WTC11 (cell line): Measurements from ENCODE around the gene CBFB. TPM values are rescaled to one million over a fixed set of nuclear protein-coding genes. Genes with fewer than 3 reads are reported as not detected.

Experiments used
- ATAC-seq: fragments of 200-7000 bp; cut with Tn5 transposase; 2 replicates; pipeline ENCODE4 v1.10.0; 2021; ENCODE audit warnings: mild to moderate bottlenecking, moderate library complexity
- CTCF ChIA-PET: fragments of 300-600 bp; sonication (Branson Sonifier 250); formaldehyde crosslinking; loops from one replicate; lab custom pipeline; 2021; ENCODE audit warnings: antibody characterized with exemption; lab: Charles Lee
- POLR2A ChIA-PET: fragments of 350-600 bp; sonication (Branson Sonifier 250); formaldehyde crosslinking; loops from one replicate; lab custom pipeline; 2021; ENCODE audit warnings: antibody characterized with exemption; lab: Charles Lee
- DNase-seq: peaks from one replicate; pipeline ENCODE4 v3.0.0; 2021; ENCODE audit warnings: low spot score
- H3K27ac Mint-ChIP-seq: 2 replicates; pipeline ENCODE4 v1.8.0; 2021; ENCODE audit warnings: mixed read lengths
- H3K27me3 Mint-ChIP-seq: 2 replicates; pipeline ENCODE4 v1.8.0; 2021; ENCODE audit warnings: low read depth, mild to moderate bottlenecking, moderate library complexity, mixed read lengths
- H3K36me3 Mint-ChIP-seq: 2 replicates; pipeline ENCODE4 v1.8.0; 2021; ENCODE audit warnings: mixed read lengths
- H3K4me1 Mint-ChIP-seq: 2 replicates; pipeline ENCODE4 v1.8.0; 2022; ENCODE audit warnings: mixed read lengths
- H3K4me3 Mint-ChIP-seq: 2 replicates; pipeline ENCODE4 v1.8.0; 2021; ENCODE audit warnings: mild to moderate bottlenecking, moderate library complexity, mixed read lengths
- H3K9me3 Mint-ChIP-seq: 2 replicates; pipeline ENCODE4 v1.8.0; 2021; ENCODE audit warnings: mixed read lengths
- CREB1 ChIP-seq: sonication (generic); formaldehyde crosslinking; IDR thresholded peaks from 2 replicates; pipeline ENCODE4 v1.8.0; 2023; ENCODE audit warnings: mild to moderate bottlenecking, missing genetic modification reagents
- CREM ChIP-seq: sonication (generic); formaldehyde crosslinking; IDR thresholded peaks from 2 replicates; pipeline ENCODE4 v1.8.1; 2022; ENCODE audit warnings: mild to moderate bottlenecking, missing genetic modification reagents, moderate library complexity
- ESRRA ChIP-seq: sonication (generic); formaldehyde crosslinking; IDR thresholded peaks from 2 replicates; pipeline ENCODE4 v1.8.1; 2022; ENCODE audit warnings: mild to moderate bottlenecking, missing genetic modification reagents, borderline replicate concordance
- FOXJ3 ChIP-seq: sonication (generic); formaldehyde crosslinking; IDR thresholded peaks from 2 replicates; pipeline ENCODE4 v1.9.0; 2021; ENCODE audit warnings: missing genetic modification reagents, mild to moderate bottlenecking, borderline replicate concordance
- GTF2I ChIP-seq: fragments of 250-450 bp; sonication (Bioruptor Pico); conservative IDR thresholded peaks from 2 replicates; pipeline ENCODE4 v1.4.0; 2021; ENCODE audit warnings: mild to moderate bottlenecking
- IRF2 ChIP-seq: sonication (generic); formaldehyde crosslinking; IDR thresholded peaks from 2 replicates; pipeline ENCODE4 v1.8.0; 2022; ENCODE audit warnings: low read depth, missing genetic modification reagents, borderline replicate concordance
- MLX ChIP-seq: sonication (generic); formaldehyde crosslinking; IDR thresholded peaks from 2 replicates; pipeline ENCODE4 v1.8.1; 2023; ENCODE audit warnings: mild to moderate bottlenecking, missing genetic modification reagents, moderate library complexity
- MYBL2 ChIP-seq: sonication (generic); formaldehyde crosslinking; IDR thresholded peaks from 2 replicates; pipeline ENCODE4 v1.8.1; 2023; ENCODE audit warnings: mild to moderate bottlenecking, moderate library complexity, missing genetic modification reagents
- NR1H2 ChIP-seq: sonication (generic); formaldehyde crosslinking; IDR thresholded peaks from 2 replicates; pipeline ENCODE4 v1.9.0; 2021; ENCODE audit warnings: mild to moderate bottlenecking, moderate library complexity, missing genetic modification reagents
- RORB ChIP-seq: fragments of 250-450 bp; sonication (Bioruptor Pico); IDR thresholded peaks from 2 replicates; pipeline ENCODE4 v1.9.0; 2021; ENCODE audit warnings: mild to moderate bottlenecking
- TP53 ChIP-seq: sonication (generic); formaldehyde crosslinking; IDR thresholded peaks from 2 replicates; pipeline ENCODE4 v1.8.1; 2023; ENCODE audit warnings: mild to moderate bottlenecking, missing genetic modification reagents
- USF1 ChIP-seq: sonication (generic); formaldehyde crosslinking; IDR thresholded peaks from 2 replicates; pipeline ENCODE4 v1.8.0; 2022; ENCODE audit warnings: mild to moderate bottlenecking, missing genetic modification reagents
- ZNF532 ChIP-seq: fragments of 250-450 bp; sonication (Bioruptor Pico); IDR thresholded peaks from 2 replicates; pipeline ENCODE4 v1.9.0; 2021; ENCODE audit warnings: mild to moderate bottlenecking, borderline replicate concordance
- total RNA-seq: library from RNA; stranded (reverse); gene quantifications from 3 replicates; pipeline ENCODE4 v1.2.3, GENCODE V29; 2021
- TF ChIP-seq, protein P1 (sequence below): fragments of 250-450 bp; sonication (Bioruptor Pico); IDR thresholded peaks from 2 replicates; pipeline ENCODE4 v1.9.0; 2021; ENCODE audit warnings: moderate library complexity, mild to moderate bottlenecking, inconsistent platforms, borderline replicate concordance
- TF ChIP-seq, protein P2 (sequence below): sonication (generic); formaldehyde crosslinking; IDR thresholded peaks from 2 replicates; pipeline ENCODE4 v1.8.1; 2022; ENCODE audit warnings: missing genetic modification reagents, borderline replicate concordance
- TF ChIP-seq, protein P3 (sequence below): sonication (generic); formaldehyde crosslinking; IDR thresholded peaks from 2 replicates; pipeline ENCODE4 v1.8.1; 2023; ENCODE audit warnings: mild to moderate bottlenecking, missing genetic modification reagents, moderate library complexity
- TF ChIP-seq, protein P4 (sequence below): sonication (generic); formaldehyde crosslinking; IDR thresholded peaks from 2 replicates; pipeline ENCODE4 v1.8.0; 2023; ENCODE audit warnings: missing genetic modification reagents
- TF ChIP-seq, protein P5 (sequence below): sonication (generic); formaldehyde crosslinking; IDR thresholded peaks from 2 replicates; pipeline ENCODE4 v1.8.1; 2023; ENCODE audit warnings: mild to moderate bottlenecking, moderate library complexity, missing genetic modification reagents

The CBFB gene
- total RNA-seq, 1 experiment from 2014 or later = 36.9 TPM

- TF ChIP-seq, protein P1, sequence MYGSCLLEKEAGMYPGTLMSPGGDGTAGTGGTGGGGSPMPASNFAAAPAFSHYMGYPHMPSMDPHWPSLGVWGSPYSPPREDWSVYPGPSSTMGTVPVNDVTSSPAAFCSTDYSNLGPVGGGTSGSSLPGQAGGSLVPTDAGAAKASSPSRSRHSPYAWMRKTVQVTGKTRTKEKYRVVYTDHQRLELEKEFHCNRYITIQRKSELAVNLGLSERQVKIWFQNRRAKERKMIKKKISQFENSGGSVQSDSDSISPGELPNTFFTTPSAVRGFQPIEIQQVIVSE (CRISPR knock-in tag) = no peak
- TF ChIP-seq, protein P2, sequence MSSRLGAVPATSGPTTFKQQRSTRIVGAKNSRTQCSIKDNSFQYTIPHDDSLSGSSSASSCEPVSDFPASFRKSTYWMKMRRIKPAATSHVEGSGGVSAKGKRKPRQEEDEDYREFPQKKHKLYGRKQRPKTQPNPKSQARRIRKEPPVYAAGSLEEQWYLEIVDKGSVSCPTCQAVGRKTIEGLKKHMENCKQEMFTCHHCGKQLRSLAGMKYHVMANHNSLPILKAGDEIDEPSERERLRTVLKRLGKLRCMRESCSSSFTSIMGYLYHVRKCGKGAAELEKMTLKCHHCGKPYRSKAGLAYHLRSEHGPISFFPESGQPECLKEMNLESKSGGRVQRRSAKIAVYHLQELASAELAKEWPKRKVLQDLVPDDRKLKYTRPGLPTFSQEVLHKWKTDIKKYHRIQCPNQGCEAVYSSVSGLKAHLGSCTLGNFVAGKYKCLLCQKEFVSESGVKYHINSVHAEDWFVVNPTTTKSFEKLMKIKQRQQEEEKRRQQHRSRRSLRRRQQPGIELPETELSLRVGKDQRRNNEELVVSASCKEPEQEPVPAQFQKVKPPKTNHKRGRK (CRISPR knock-in tag) = no peak
- TF ChIP-seq CREM (CRISPR knock-in tag) = no peak
- TF ChIP-seq, all 79 proteins: peak for 0
Observed at GRCh38 chr16:67009158-67009557, 19.8 kb upstream of the CBFB start (continued).

DNA sequence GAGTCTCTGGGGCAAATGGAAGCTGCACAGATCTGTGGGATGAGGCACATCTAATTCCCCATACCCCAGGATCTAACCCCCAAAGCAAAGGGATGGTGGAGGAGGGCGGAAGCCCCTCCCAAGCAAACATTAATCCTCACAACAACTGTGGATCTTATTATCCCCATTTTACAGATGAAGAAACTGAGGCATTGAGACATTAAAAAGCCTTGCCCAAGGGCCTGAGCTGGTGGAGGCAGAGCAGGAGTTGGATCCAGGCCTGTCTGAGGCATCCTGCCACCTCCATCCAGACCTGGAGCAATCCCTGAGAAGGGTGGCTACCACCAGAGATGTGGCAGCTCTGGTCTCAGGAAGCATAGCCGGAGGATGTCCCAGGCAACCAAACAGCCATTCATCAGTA is 17.7 kb upstream of the CBFB start:
- DNase-seq = no peak
- H3K27me3 Mint-ChIP-seq = peaks cover 65% of the 10 kb centered on the region
- POLR2A ChIA-PET = no interaction called here
- H3K27ac Mint-ChIP-seq = no peak overlapping the region
- CTCF ChIA-PET = interaction anchor here (1.0 to 4.1 kb wide), 4 partner anchors 21 to 187 kb away, joined by 3 to 53 read pairs (median 4); no protein-coding TSS in a partner anchor
- no peaks in the 10 kb centered on the region for H3K9me3 Mint-ChIP-seq
- H3K4me3 Mint-ChIP-seq = no peak overlapping the region
- H3K4me1 Mint-ChIP-seq = no peaks in the 10 kb centered on the region
- H3K36me3 Mint-ChIP-seq = no peaks in the 10 kb centered on the region
- TF ChIP-seq, protein P3, sequence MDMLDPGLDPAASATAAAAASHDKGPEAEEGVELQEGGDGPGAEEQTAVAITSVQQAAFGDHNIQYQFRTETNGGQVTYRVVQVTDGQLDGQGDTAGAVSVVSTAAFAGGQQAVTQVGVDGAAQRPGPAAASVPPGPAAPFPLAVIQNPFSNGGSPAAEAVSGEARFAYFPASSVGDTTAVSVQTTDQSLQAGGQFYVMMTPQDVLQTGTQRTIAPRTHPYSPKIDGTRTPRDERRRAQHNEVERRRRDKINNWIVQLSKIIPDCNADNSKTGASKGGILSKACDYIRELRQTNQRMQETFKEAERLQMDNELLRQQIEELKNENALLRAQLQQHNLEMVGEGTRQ = no peak
- TF ChIP-seq RORB = no peak
- TF ChIP-seq IRF2 (CRISPR knock-in tag) = no peak
- no peak for TF ChIP-seq FOXJ3 (CRISPR knock-in tag)
- no peak for TF ChIP-seq MYBL2
- no peak for TF ChIP-seq CREB1 (CRISPR knock-in tag)
- no peak for TF ChIP-seq TP53 (CRISPR knock-in tag)
- TF ChIP-seq GTF2I (CRISPR knock-in tag) = no peak
- no peak for TF ChIP-seq MLX (CRISPR knock-in tag)
- TF ChIP-seq ESRRA (CRISPR knock-in tag) = no peak
- TF ChIP-seq NR1H2 = no peak
- TF ChIP-seq USF1 (CRISPR knock-in tag) = no peak
- no peak for TF ChIP-seq ZNF532 (CRISPR knock-in tag)
- TF ChIP-seq, protein P4, sequence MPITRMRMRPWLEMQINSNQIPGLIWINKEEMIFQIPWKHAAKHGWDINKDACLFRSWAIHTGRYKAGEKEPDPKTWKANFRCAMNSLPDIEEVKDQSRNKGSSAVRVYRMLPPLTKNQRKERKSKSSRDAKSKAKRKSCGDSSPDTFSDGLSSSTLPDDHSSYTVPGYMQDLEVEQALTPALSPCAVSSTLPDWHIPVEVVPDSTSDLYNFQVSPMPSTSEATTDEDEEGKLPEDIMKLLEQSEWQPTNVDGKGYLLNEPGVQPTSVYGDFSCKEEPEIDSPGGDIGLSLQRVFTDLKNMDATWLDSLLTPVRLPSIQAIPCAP (CRISPR knock-in tag) = no peak
- TF ChIP-seq, protein P5, sequence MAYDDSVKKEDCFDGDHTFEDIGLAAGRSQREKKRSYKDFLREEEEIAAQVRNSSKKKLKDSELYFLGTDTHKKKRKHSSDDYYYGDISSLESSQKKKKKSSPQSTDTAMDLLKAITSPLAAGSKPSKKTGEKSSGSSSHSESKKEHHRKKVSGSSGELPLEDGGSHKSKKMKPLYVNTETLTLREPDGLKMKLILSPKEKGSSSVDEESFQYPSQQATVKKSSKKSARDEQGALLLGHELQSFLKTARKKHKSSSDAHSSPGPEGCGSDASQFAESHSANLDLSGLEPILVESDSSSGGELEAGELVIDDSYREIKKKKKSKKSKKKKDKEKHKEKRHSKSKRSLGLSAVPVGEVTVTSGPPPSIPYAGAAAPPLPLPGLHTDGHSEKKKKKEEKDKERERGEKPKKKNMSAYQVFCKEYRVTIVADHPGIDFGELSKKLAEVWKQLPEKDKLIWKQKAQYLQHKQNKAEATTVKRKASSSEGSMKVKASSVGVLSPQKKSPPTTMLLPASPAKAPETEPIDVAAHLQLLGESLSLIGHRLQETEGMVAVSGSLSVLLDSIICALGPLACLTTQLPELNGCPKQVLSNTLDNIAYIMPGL = no peak
- ATAC-seq = no peak
